Effector memory CD8-positive, alpha-beta T cell (primary cell): ENCODE results near the gene ACOXL.

Experiments
- ATAC-seq: fragments of 150-1000 bp; cut with Tn5 transposase; replicated peaks from 2 replicates; pipeline ENCODE4 v1.10.0; 2021; ENCODE audit warnings: mild to moderate bottlenecking, moderate library complexity
- DNase-seq, 3 experiments: peaks; one replicate each; pipeline ENCODE4 v3.0.0; 2021
- H3K27ac Mint-ChIP-seq, 2 donors: one replicate each; pipeline ENCODE4 v1.8.0; 2022; ENCODE audit warnings: mild to moderate bottlenecking in 2 of 2, mixed read lengths in 2 of 2, moderate library complexity in 2 of 2
- H3K27me3 Mint-ChIP-seq, 2 donors: one replicate each; pipeline ENCODE4 v1.8.0; 2022; ENCODE audit warnings: mixed read lengths in 2 of 2
- H3K36me3 Mint-ChIP-seq: one replicate; pipeline ENCODE4 v1.8.0; 2022; ENCODE audit warnings: mild to moderate bottlenecking, moderate library complexity, mixed read lengths; ENCODE audit not compliant: insufficient read depth
- H3K4me1 Mint-ChIP-seq, 2 donors: one replicate each; pipeline ENCODE4 v1.8.0; 2022; ENCODE audit warnings: low read depth in 2 of 2, mixed read lengths in 2 of 2
- H3K4me3 Mint-ChIP-seq, 2 donors: one replicate each; pipeline ENCODE4 v1.8.0; 2022; ENCODE audit warnings: mild to moderate bottlenecking in 2 of 2, mixed read lengths in 2 of 2, moderate library complexity in 2 of 2
- H3K9me3 Mint-ChIP-seq, 2 donors: one replicate each; pipeline ENCODE4 v1.8.0; 2022; ENCODE audit warnings: mixed read lengths in 2 of 2

The ACOXL gene

GRCh38 chr2:110777531-110778311 is 45.3 kb downstream of the ACOXL start:
- no peak overlapping the region for H3K27ac Mint-ChIP-seq
- H3K4me1 Mint-ChIP-seq, result no peaks in the 10 kb centered on the region
- ATAC-seq (no peak), DNase-seq (no peak)
- no peak overlapping the region for H3K4me3 Mint-ChIP-seq
- H3K9me3 Mint-ChIP-seq, result no peaks in the 10 kb centered on the region
- H3K36me3 Mint-ChIP-seq, result no peaks in the 10 kb centered on the region
- peaks cover 48 to 58% of the 10 kb centered on the region in 2 donors for H3K27me3 Mint-ChIP-seq

GRCh38 chr2:110780461-110780860 is 48.1 kb downstream of the ACOXL start:
- no peak overlapping the region for H3K27ac Mint-ChIP-seq
- no peak overlapping the region for H3K4me3 Mint-ChIP-seq
- H3K36me3 Mint-ChIP-seq, result no peaks in the 10 kb centered on the region
- no peaks in the 10 kb centered on the region for H3K4me1 Mint-ChIP-seq
- H3K9me3 Mint-ChIP-seq, result peaks cover 0 to 1% of the 10 kb centered on the region in 2 donors
- ATAC-seq (no peak), DNase-seq (no peak)
- peaks cover 58 to 61% of the 10 kb centered on the region in 2 donors for H3K27me3 Mint-ChIP-seq

- no peak for ATAC-seq
- H3K4me3 Mint-ChIP-seq, result no peak overlapping the region
- peaks cover 0 to 3% of the 10 kb centered on the region in 2 donors for H3K9me3 Mint-ChIP-seq
- no peak for DNase-seq
- H3K4me1 Mint-ChIP-seq, result no peaks in the 10 kb centered on the region
- peaks cover 59 to 67% of the 10 kb centered on the region in 2 donors for H3K27me3 Mint-ChIP-seq
- no peak overlapping the region for H3K27ac Mint-ChIP-seq
- no peaks in the 10 kb centered on the region for H3K36me3 Mint-ChIP-seq
Measured at GRCh38 chr2:110783196-110783873, 51.0 kb downstream of the ACOXL start.

GRCh38 chr2:110784047-110784631 is 51.8 kb downstream of the ACOXL start:
- H3K27ac Mint-ChIP-seq, result no peak overlapping the region
- ATAC-seq, result no peak

GRCh38 chr2:110785439-110785838 is 53.1 kb downstream of the ACOXL start:
- H3K4me3 Mint-ChIP-seq, result no peak overlapping the region
- H3K9me3 Mint-ChIP-seq, result peaks cover 0 to 3% of the 10 kb centered on the region in 2 donors
- H3K27ac Mint-ChIP-seq, result no peak overlapping the region
- no peaks in the 10 kb centered on the region for H3K36me3 Mint-ChIP-seq
- H3K4me1 Mint-ChIP-seq, result no peaks in the 10 kb centered on the region
- peaks cover 50 to 57% of the 10 kb centered on the region in 2 donors for H3K27me3 Mint-ChIP-seq
- DNase-seq, result no peak
- no peak for ATAC-seq

More at GRCh38 chr2:110784047-110784631, 51.8 kb downstream of the ACOXL start:
- H3K4me3 Mint-ChIP-seq, result no peak overlapping the region
- H3K27me3 Mint-ChIP-seq, result peaks cover 50 to 58% of the 10 kb centered on the region in 2 donors
- no peaks in the 10 kb centered on the region for H3K4me1 Mint-ChIP-seq
- H3K9me3 Mint-ChIP-seq, result peaks cover 0 to 3% of the 10 kb centered on the region in 2 donors
- no peaks in the 10 kb centered on the region for H3K36me3 Mint-ChIP-seq
- no peak for DNase-seq

- Mint-ChIP-seq H3K27me3 (peaks cover 50 to 68% of the 10 kb centered on the region in 2 donors), H3K9me3 (peaks cover 0 to 3% of the 10 kb centered on the region in 2 donors), H3K4me3 (no peak overlapping the region), H3K4me1 (no peaks in the 10 kb centered on the region), H3K36me3 (no peaks in the 10 kb centered on the region), H3K27ac (no peak overlapping the region)
- DNase-seq, result no peak
- ATAC-seq, result no peak
Measured at GRCh38 chr2:110788976-110789375, 56.6 kb downstream of the ACOXL start.

- Mint-ChIP-seq H3K9me3 (peaks cover 0 to 3% of the 10 kb centered on the region in 2 donors), H3K36me3 (no peaks in the 10 kb centered on the region)
- no peak for ATAC-seq
Measured at GRCh38 chr2:110789706-110790105, 57.3 kb downstream of the ACOXL start.

GRCh38 chr2:110790907-110791306 is 58.5 kb downstream of the ACOXL start:
- H3K4me3 Mint-ChIP-seq, result no peak overlapping the region
- H3K9me3 Mint-ChIP-seq, result no peaks in the 10 kb centered on the region
- no peaks in the 10 kb centered on the region for H3K36me3 Mint-ChIP-seq
- no peak for DNase-seq
- no peak for ATAC-seq
- peaks cover 58 to 72% of the 10 kb centered on the region in 2 donors for H3K27me3 Mint-ChIP-seq
- no peaks in the 10 kb centered on the region for H3K4me1 Mint-ChIP-seq
- peak overlapping the region in 1 of 2 donors; percentile 15 for H3K27ac Mint-ChIP-seq

More at GRCh38 chr2:110789706-110790105, 57.3 kb downstream of the ACOXL start:
- H3K4me3 Mint-ChIP-seq, result no peak overlapping the region
- no peak overlapping the region for H3K27ac Mint-ChIP-seq
- H3K27me3 Mint-ChIP-seq, result peaks cover 54 to 69% of the 10 kb centered on the region in 2 donors
- no peaks in the 10 kb centered on the region for H3K4me1 Mint-ChIP-seq
- no peak for DNase-seq

- H3K27me3 Mint-ChIP-seq, result peaks cover 58 to 72% of the 10 kb centered on the region in 2 donors
- no peak overlapping the region for H3K4me3 Mint-ChIP-seq
- H3K4me1 Mint-ChIP-seq, result no peaks in the 10 kb centered on the region
- ATAC-seq (no peak), DNase-seq (no peak)
- H3K9me3 Mint-ChIP-seq, result no peaks in the 10 kb centered on the region
- H3K36me3 Mint-ChIP-seq, result no peaks in the 10 kb centered on the region
- H3K27ac Mint-ChIP-seq, result peak overlapping the region in 1 of 2 donors; percentile 15
Measured at GRCh38 chr2:110791435-110791834, 59.1 kb downstream of the ACOXL start.

GRCh38 chr2:110793034-110793433 is 60.7 kb downstream of the ACOXL start:
- no peak for DNase-seq
- Mint-ChIP-seq H3K36me3 (no peaks in the 10 kb centered on the region), H3K27ac (no peak overlapping the region), H3K27me3 (peaks cover 61 to 70% of the 10 kb centered on the region in 2 donors), H3K4me1 (no peaks in the 10 kb centered on the region), H3K4me3 (no peak overlapping the region), H3K9me3 (no peaks in the 10 kb centered on the region)
- no peak for ATAC-seq

- H3K36me3 Mint-ChIP-seq, result no peaks in the 10 kb centered on the region
- ATAC-seq (no peak), DNase-seq (no peak)
- H3K27me3 Mint-ChIP-seq, result peaks cover 74 to 83% of the 10 kb centered on the region in 2 donors
- no peak overlapping the region for H3K27ac Mint-ChIP-seq
- H3K9me3 Mint-ChIP-seq, result no peaks in the 10 kb centered on the region
- H3K4me1 Mint-ChIP-seq, result no peaks in the 10 kb centered on the region
- H3K4me3 Mint-ChIP-seq, result no peak overlapping the region
Measured at GRCh38 chr2:110794390-110794789, 62.0 kb downstream of the ACOXL start.

- ATAC-seq, result no peak
- H3K4me1 Mint-ChIP-seq, result no peaks in the 10 kb centered on the region
- no peak overlapping the region for H3K27ac Mint-ChIP-seq
- H3K36me3 Mint-ChIP-seq, result no peaks in the 10 kb centered on the region
- no peak overlapping the region for H3K4me3 Mint-ChIP-seq
- peaks cover 78 to 88% of the 10 kb centered on the region in 2 donors for H3K27me3 Mint-ChIP-seq
- no peaks in the 10 kb centered on the region for H3K9me3 Mint-ChIP-seq
- no peak for DNase-seq
Measured at GRCh38 chr2:110794951-110795350, 62.6 kb downstream of the ACOXL start.

GRCh38 chr2:110796716-110797301 is 64.4 kb downstream of the ACOXL start:
- Mint-ChIP-seq H3K9me3 (no peaks in the 10 kb centered on the region), H3K27ac (no peak overlapping the region), H3K4me1 (no peaks in the 10 kb centered on the region), H3K27me3 (peaks cover 77 to 92% of the 10 kb centered on the region in 2 donors), H3K4me3 (no peak overlapping the region), H3K36me3 (no peaks in the 10 kb centered on the region)
- DNase-seq (no peak), ATAC-seq (no peak)
